ENCODE data around the gene FBXL15.

FBXL15 gene

GRCh38 chr10:102400076-102400475 lies 20.6 kb upstream of the FBXL15 start:
- no peak overlapping the region for H2AK5ac ChIP-seq (ENCODE audit: low read length)
- H3K79me1 ChIP-seq (ENCODE audit: low read length): no peaks in the 10 kb centered on the region
- H2BK120ac ChIP-seq (ENCODE audit: low read depth, low read length): no peak overlapping the region
- peak overlapping the region; percentile 75 for H3K56ac ChIP-seq (ENCODE audit: low read length)
- H3K23ac ChIP-seq (ENCODE audit: low read length): no peak overlapping the region
- H3K4me1 ChIP-seq (ENCODE audit: control insufficient read depth, low read depth, low read length): peaks cover 7% of the 10 kb centered on the region
- H3K4me2 ChIP-seq (ENCODE audit: low read length): no peak overlapping the region
- H3K27me3 ChIP-seq (ENCODE audit: insufficient read depth, low read length, poor library complexity): no peaks in the 10 kb centered on the region
- no peak overlapping the region for H3K4ac ChIP-seq (ENCODE audit: low read depth, low read length)
- H3K79me2 ChIP-seq (ENCODE audit: control insufficient read depth, insufficient read depth, low read length): no peaks in the 10 kb centered on the region
- no peak for DNase-seq
- no peak overlapping the region for H4K5ac ChIP-seq (ENCODE audit: low read length)
- no CpG with 5 or more reads among the region's 17 CpGs for WGBS (ENCODE audit: extremely low coverage, insufficient coverage, low lambda C conversion rate)
- no peak overlapping the region for H3K18ac ChIP-seq (ENCODE audit: low read length)
- H2BK15ac ChIP-seq (replicated peaks; ENCODE audit: low read depth): no peak overlapping the region
- H3K4me3 ChIP-seq (ENCODE audit: low read length): no peak overlapping the region
- H2BK5ac ChIP-seq (ENCODE audit: low read length): no peak overlapping the region
- no peak overlapping the region for H3K27ac ChIP-seq (ENCODE audit: low read depth, low read length)
- H4K8ac ChIP-seq (ENCODE audit: low read depth, low read length): no peak overlapping the region
- peak overlapping the region; percentile 41 for H3K9ac ChIP-seq (ENCODE audit: low read length)
- H3K36me3 ChIP-seq (ENCODE audit: control insufficient read depth, insufficient read depth, low read length): no peaks in the 10 kb centered on the region

GRCh38 chr10:102400598-102401341 lies 19.9 kb upstream of the FBXL15 start:
- H2BK15ac ChIP-seq (replicated peaks; ENCODE audit: low read depth): no peak overlapping the region
- no peak overlapping the region for H3K56ac ChIP-seq (ENCODE audit: low read length)
- peaks cover 7% of the 10 kb centered on the region for H3K4me1 ChIP-seq (ENCODE audit: control insufficient read depth, low read depth, low read length)
- H3K27me3 ChIP-seq (ENCODE audit: insufficient read depth, low read length, poor library complexity): no peaks in the 10 kb centered on the region
- no peak overlapping the region for H3K4me3 ChIP-seq (ENCODE audit: low read length)
- H3K79me1 ChIP-seq (ENCODE audit: low read length): no peaks in the 10 kb centered on the region
- H2BK120ac ChIP-seq (ENCODE audit: low read depth, low read length): no peak overlapping the region
- H2AK5ac ChIP-seq (ENCODE audit: low read length): no peak overlapping the region
- H3K27ac ChIP-seq (ENCODE audit: low read depth, low read length): no peak overlapping the region
- H2BK5ac ChIP-seq (ENCODE audit: low read length): no peak overlapping the region
- no peak overlapping the region for H3K23ac ChIP-seq (ENCODE audit: low read length)
- no peak for DNase-seq
- no peak overlapping the region for H3K9ac ChIP-seq (ENCODE audit: low read length)
- no peak overlapping the region for H3K4ac ChIP-seq (ENCODE audit: low read depth, low read length)
- H4K8ac ChIP-seq (ENCODE audit: low read depth, low read length): no peak overlapping the region
- no peak overlapping the region for H4K5ac ChIP-seq (ENCODE audit: low read length)
- no peak overlapping the region for H3K4me2 ChIP-seq (ENCODE audit: low read length)
- no peaks in the 10 kb centered on the region for H3K79me2 ChIP-seq (ENCODE audit: control insufficient read depth, insufficient read depth, low read length)
- no peaks in the 10 kb centered on the region for H3K36me3 ChIP-seq (ENCODE audit: control insufficient read depth, insufficient read depth, low read length)
- no CpG with 5 or more reads among the region's 22 CpGs for WGBS (ENCODE audit: extremely low coverage, insufficient coverage, low lambda C conversion rate)
- no peak overlapping the region for H3K18ac ChIP-seq (ENCODE audit: low read length)

GRCh38 chr10:102401342-102401654 lies 19.3 kb upstream of the FBXL15 start:
- H2AK5ac ChIP-seq (ENCODE audit: low read length): no peak overlapping the region
- peaks cover 4% of the 10 kb centered on the region for H3K4me1 ChIP-seq (ENCODE audit: control insufficient read depth, low read depth, low read length)
- no peaks in the 10 kb centered on the region for H3K79me2 ChIP-seq (ENCODE audit: control insufficient read depth, insufficient read depth, low read length)
- no peak overlapping the region for H3K4ac ChIP-seq (ENCODE audit: low read depth, low read length)
- H3K18ac ChIP-seq (ENCODE audit: low read length): no peak overlapping the region
- H3K27me3 ChIP-seq (ENCODE audit: insufficient read depth, low read length, poor library complexity): no peaks in the 10 kb centered on the region
- DNase-seq: no peak
- H4K5ac ChIP-seq (ENCODE audit: low read length): no peak overlapping the region
- no peak overlapping the region for H2BK5ac ChIP-seq (ENCODE audit: low read length)
- H4K8ac ChIP-seq (ENCODE audit: low read depth, low read length): no peak overlapping the region
- H3K4me2 ChIP-seq (ENCODE audit: low read length): no peak overlapping the region
- H3K79me1 ChIP-seq (ENCODE audit: low read length): no peaks in the 10 kb centered on the region
- no peak overlapping the region for H3K23ac ChIP-seq (ENCODE audit: low read length)
- H3K56ac ChIP-seq (ENCODE audit: low read length): no peak overlapping the region
- H2BK120ac ChIP-seq (ENCODE audit: low read depth, low read length): no peak overlapping the region
- H3K36me3 ChIP-seq (ENCODE audit: control insufficient read depth, insufficient read depth, low read length): no peaks in the 10 kb centered on the region
- no peak overlapping the region for H2BK15ac ChIP-seq (replicated peaks; ENCODE audit: low read depth)
- no peak overlapping the region for H3K27ac ChIP-seq (ENCODE audit: low read depth, low read length)
- WGBS (ENCODE audit: extremely low coverage, insufficient coverage, low lambda C conversion rate): no CpG with 5 or more reads among the region's 8 CpGs
- no peak overlapping the region for H3K4me3 ChIP-seq (ENCODE audit: low read length)
- no peak overlapping the region for H3K9ac ChIP-seq (ENCODE audit: low read length)

GRCh38 chr10:102401735-102402511 lies 18.7 kb upstream of the FBXL15 start:
- Histone ChIP-seq H3K9ac (ENCODE audit: low read length) (no peak overlapping the region), H3K4ac (ENCODE audit: low read depth, low read length) (no peak overlapping the region), H3K18ac (ENCODE audit: low read length) (no peak overlapping the region), H3K27ac (ENCODE audit: low read depth, low read length) (no peak overlapping the region), H3K4me1 (ENCODE audit: control insufficient read depth, low read depth, low read length) (peaks cover 2% of the 10 kb centered on the region), H3K79me2 (ENCODE audit: control insufficient read depth, insufficient read depth, low read length) (no peaks in the 10 kb centered on the region), H3K36me3 (ENCODE audit: control insufficient read depth, insufficient read depth, low read length) (no peaks in the 10 kb centered on the region), H3K23ac (ENCODE audit: low read length) (no peak overlapping the region), H3K4me2 (ENCODE audit: low read length) (no peak overlapping the region), H2AK5ac (ENCODE audit: low read length) (no peak overlapping the region), H2BK15ac (replicated peaks; ENCODE audit: low read depth) (no peak overlapping the region), H3K56ac (ENCODE audit: low read length) (no peak overlapping the region), H2BK120ac (ENCODE audit: low read depth, low read length) (no peak overlapping the region), H4K5ac (ENCODE audit: low read length) (no peak overlapping the region), H3K27me3 (ENCODE audit: insufficient read depth, low read length, poor library complexity) (no peaks in the 10 kb centered on the region), H4K8ac (ENCODE audit: low read depth, low read length) (no peak overlapping the region), H3K4me3 (ENCODE audit: low read length) (no peak overlapping the region), H3K79me1 (ENCODE audit: low read length) (no peaks in the 10 kb centered on the region), H2BK5ac (ENCODE audit: low read length) (no peak overlapping the region)
- WGBS (ENCODE audit: extremely low coverage, insufficient coverage, low lambda C conversion rate): no CpG with 5 or more reads among the region's 18 CpGs
- peak; percentile 92 for DNase-seq

GRCh38 chr10:102402512-102402896 lies 18.1 kb upstream of the FBXL15 start:
- no peak overlapping the region for H3K23ac ChIP-seq (ENCODE audit: low read length)
- no peak overlapping the region for H2BK5ac ChIP-seq (ENCODE audit: low read length)

More at GRCh38 chr10:102402512-102402896, 18.1 kb upstream of the FBXL15 start:
- no CpG with 5 or more reads among the region's 5 CpGs for WGBS (ENCODE audit: extremely low coverage, insufficient coverage, low lambda C conversion rate)
- no peak overlapping the region for H2BK120ac ChIP-seq (ENCODE audit: low read depth, low read length)
- H3K4me1 ChIP-seq (ENCODE audit: control insufficient read depth, low read depth, low read length): peaks cover 2% of the 10 kb centered on the region
- H3K56ac ChIP-seq (ENCODE audit: low read length): no peak overlapping the region
- no peak overlapping the region for H3K4me3 ChIP-seq (ENCODE audit: low read length)
- H3K4ac ChIP-seq (ENCODE audit: low read depth, low read length): no peak overlapping the region
- H3K27ac ChIP-seq (ENCODE audit: low read depth, low read length): no peak overlapping the region
- no peak overlapping the region for H4K5ac ChIP-seq (ENCODE audit: low read length)
- H2BK15ac ChIP-seq (replicated peaks; ENCODE audit: low read depth): no peak overlapping the region
- H3K4me2 ChIP-seq (ENCODE audit: low read length): no peak overlapping the region
- no peak overlapping the region for H3K9ac ChIP-seq (ENCODE audit: low read length)
- H2AK5ac ChIP-seq (ENCODE audit: low read length): no peak overlapping the region
- H3K18ac ChIP-seq (ENCODE audit: low read length): no peak overlapping the region
- H3K79me1 ChIP-seq (ENCODE audit: low read length): no peaks in the 10 kb centered on the region
- H3K27me3 ChIP-seq (ENCODE audit: insufficient read depth, low read length, poor library complexity): peaks cover 3% of the 10 kb centered on the region
- DNase-seq: no peak
- no peak overlapping the region for H4K8ac ChIP-seq (ENCODE audit: low read depth, low read length)
- H3K79me2 ChIP-seq (ENCODE audit: control insufficient read depth, insufficient read depth, low read length): no peaks in the 10 kb centered on the region
- H3K36me3 ChIP-seq (ENCODE audit: control insufficient read depth, insufficient read depth, low read length): no peaks in the 10 kb centered on the region
